ENCODE measurements around the gene APCDD1. TPM values are rescaled to one million over a fixed set of nuclear protein-coding genes. Genes with fewer than 3 reads are reported as not detected.

The APCDD1 gene
- total and polyA plus RNA-seq, 4 donors: 0.51 to 2.8 (median 1.5) TPM

DNA sequence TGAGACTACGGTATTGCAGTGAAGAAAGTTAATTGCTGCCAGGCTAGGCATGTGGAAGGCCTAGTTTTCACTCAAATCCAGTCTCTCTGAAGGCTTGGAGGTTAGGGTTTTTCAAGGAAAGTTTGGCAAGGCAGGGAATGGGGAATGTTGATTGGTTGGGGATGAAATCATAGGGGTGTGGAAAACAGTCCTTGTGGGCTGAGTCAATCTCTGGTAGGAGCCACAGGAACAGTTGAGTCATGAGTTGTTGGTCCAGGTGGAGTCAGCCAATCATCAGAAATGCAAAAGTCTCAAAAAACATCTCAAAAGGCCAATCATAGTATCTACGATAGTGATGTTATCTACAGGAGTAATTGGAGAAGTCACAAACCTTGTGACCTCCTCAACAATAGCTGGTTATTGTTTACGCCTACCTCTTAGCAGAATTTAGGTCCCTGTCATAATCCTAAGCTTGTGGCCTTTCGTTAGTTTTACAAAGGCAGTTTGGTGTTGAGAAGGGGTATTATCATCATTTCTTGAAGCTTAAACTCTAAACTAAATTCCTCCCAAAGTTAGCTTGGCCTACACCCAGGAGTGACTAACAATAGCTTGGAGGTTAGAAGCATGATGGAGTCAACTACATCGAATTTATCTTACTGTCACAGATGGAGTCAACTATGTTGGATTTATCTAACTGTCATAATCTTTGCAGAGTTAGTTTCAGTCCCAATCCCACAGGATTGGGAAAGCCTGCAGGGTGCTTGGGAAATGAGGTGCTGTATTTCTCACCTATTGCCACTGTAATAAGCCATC lies 33.7 kb upstream of the APCDD1 start:
- H3K9ac ChIP-seq (ENCODE audit: low read depth in 1 of 2, low read length in 2 of 2): no peak overlapping the region
- H3K27ac ChIP-seq (ENCODE audit: low read depth in 1 of 2, low read length in 2 of 2): no peak overlapping the region
- peak overlapping the region in 1 of 3 donors; percentile 9 for H3K4me3 ChIP-seq (ENCODE audit: low read depth in 1 of 3, low read length in 3 of 3)
- H3K27me3 ChIP-seq (ENCODE audit: control insufficient read depth in 4 of 4, insufficient read depth in 4 of 4, low read length in 3 of 4): peaks cover 0 to 4% (median 0%) of the 10 kb centered on the region in 4 donors
- no peaks in the 10 kb centered on the region for H3K4me1 ChIP-seq (ENCODE audit: control insufficient read depth in 4 of 4, insufficient read depth in 4 of 4, low read length in 3 of 4)
- TF ChIP-seq EGR1 (IDR thresholded peaks at IDR 0.05; ENCODE audit: low read depth in 2 of 2) (no peak), HNF4G (IDR thresholded peaks at IDR 0.05) (no peak), ATF3 (IDR thresholded peaks at IDR 0.05) (no peak), GABPA (IDR thresholded peaks at IDR 0.05 in 1 of 2, conservative IDR thresholded peaks at IDR 0.05 in 1 of 2) (no peak), RXRA (IDR thresholded peaks at IDR 0.05) (no peak), FOXA1 (IDR thresholded peaks at IDR 0.05) (no peak), MAX (IDR thresholded peaks at IDR 0.05) (no peak), FOXA2 (IDR thresholded peaks at IDR 0.05) (no peak), TAF1 (conservative IDR thresholded peaks at IDR 0.05) (no peak)
- H3K36me3 ChIP-seq (ENCODE audit: control insufficient read depth in 4 of 4, insufficient read depth in 3 of 4, low read depth in 1 of 4, low read length in 3 of 4): no peaks in the 10 kb centered on the region
- 77% methylated on average over 5 of the region's 5 CpGs for WGBS
- peaks cover 0 to 13% (median 1%) of the 10 kb centered on the region in 4 donors for H3K9me3 ChIP-seq (ENCODE audit: control insufficient read depth in 4 of 4, low read length in 3 of 4)
- DNase-seq (ENCODE audit: low spot score): no peak

DNA sequence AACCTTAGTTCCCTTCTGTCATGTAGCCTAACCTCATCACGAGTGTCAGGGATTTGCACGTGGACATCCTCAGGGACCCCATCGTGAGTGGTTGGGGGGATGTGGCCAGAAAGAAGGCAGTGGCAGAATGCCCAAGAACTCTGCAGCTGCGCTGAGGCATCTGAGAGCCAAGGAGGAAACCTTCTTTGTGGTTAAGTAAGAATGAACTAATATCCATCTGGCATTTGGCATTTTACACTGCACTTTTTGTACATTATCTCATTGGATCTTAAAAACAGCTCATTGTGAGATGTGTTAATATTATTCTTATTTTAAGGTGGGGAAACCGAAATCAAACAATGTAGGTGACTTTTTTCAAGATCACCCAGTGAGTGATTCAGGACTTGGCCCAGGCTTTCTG lies 32.6 kb upstream of the APCDD1 start:
- DNase-seq (ENCODE audit: low spot score): no peak
- no peak overlapping the region for H3K9ac ChIP-seq (ENCODE audit: low read depth in 1 of 2, low read length in 2 of 2)
- H3K27ac ChIP-seq (ENCODE audit: low read depth in 1 of 2, low read length in 2 of 2): no peak overlapping the region
- WGBS: 62% methylated on average over 5 of the region's 5 CpGs
- TF ChIP-seq, protein P1, sequence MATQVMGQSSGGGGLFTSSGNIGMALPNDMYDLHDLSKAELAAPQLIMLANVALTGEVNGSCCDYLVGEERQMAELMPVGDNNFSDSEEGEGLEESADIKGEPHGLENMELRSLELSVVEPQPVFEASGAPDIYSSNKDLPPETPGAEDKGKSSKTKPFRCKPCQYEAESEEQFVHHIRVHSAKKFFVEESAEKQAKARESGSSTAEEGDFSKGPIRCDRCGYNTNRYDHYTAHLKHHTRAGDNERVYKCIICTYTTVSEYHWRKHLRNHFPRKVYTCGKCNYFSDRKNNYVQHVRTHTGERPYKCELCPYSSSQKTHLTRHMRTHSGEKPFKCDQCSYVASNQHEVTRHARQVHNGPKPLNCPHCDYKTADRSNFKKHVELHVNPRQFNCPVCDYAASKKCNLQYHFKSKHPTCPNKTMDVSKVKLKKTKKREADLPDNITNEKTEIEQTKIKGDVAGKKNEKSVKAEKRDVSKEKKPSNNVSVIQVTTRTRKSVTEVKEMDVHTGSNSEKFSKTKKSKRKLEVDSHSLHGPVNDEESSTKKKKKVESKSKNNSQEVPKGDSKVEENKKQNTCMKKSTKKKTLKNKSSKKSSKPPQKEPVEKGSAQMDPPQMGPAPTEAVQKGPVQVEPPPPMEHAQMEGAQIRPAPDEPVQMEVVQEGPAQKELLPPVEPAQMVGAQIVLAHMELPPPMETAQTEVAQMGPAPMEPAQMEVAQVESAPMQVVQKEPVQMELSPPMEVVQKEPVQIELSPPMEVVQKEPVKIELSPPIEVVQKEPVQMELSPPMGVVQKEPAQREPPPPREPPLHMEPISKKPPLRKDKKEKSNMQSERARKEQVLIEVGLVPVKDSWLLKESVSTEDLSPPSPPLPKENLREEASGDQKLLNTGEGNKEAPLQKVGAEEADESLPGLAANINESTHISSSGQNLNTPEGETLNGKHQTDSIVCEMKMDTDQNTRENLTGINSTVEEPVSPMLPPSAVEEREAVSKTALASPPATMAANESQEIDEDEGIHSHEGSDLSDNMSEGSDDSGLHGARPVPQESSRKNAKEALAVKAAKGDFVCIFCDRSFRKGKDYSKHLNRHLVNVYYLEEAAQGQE (IDR thresholded peaks at IDR 0.05): no peak
- TF ChIP-seq FOXA2 (IDR thresholded peaks at IDR 0.05): no peak
- no peak overlapping the region for H3K4me3 ChIP-seq (ENCODE audit: low read depth in 1 of 3, low read length in 3 of 3)
- peaks cover 0 to 13% (median 1%) of the 10 kb centered on the region in 4 donors for H3K9me3 ChIP-seq (ENCODE audit: control insufficient read depth in 4 of 4, low read length in 3 of 4)
- H3K27me3 ChIP-seq (ENCODE audit: control insufficient read depth in 4 of 4, insufficient read depth in 4 of 4, low read length in 3 of 4): peaks cover 0 to 4% (median 0%) of the 10 kb centered on the region in 4 donors
- no peaks in the 10 kb centered on the region for H3K4me1 ChIP-seq (ENCODE audit: control insufficient read depth in 4 of 4, insufficient read depth in 4 of 4, low read length in 3 of 4)
- H3K36me3 ChIP-seq (ENCODE audit: control insufficient read depth in 4 of 4, insufficient read depth in 3 of 4, low read depth in 1 of 4, low read length in 3 of 4): no peaks in the 10 kb centered on the region

DNA sequence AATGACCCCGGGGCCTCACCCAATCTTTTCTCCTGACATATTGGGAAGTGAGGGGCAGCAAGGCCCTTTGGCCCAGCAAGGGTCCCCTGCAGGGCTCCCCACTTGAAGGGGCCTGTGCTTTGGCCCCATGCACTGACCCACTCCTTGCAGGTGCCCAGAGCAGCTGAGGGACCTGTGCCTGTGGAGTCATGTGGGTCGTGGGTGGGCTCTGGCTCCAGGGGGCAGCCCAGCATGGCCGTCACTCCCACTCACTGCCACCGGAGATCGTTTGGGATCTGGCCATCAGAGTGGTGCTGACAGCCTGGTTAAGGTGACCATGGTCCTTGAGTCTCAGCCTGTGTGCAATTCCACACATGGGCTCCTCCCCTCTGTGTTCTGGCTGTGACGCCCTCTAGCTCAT lies 31.7 kb upstream of the APCDD1 start:
- no peak overlapping the region for H3K9ac ChIP-seq (ENCODE audit: low read depth in 1 of 2, low read length in 2 of 2)
- DNase-seq (ENCODE audit: low spot score): no peak
- peaks cover 0 to 13% (median 1%) of the 10 kb centered on the region in 4 donors for H3K9me3 ChIP-seq (ENCODE audit: control insufficient read depth in 4 of 4, low read length in 3 of 4)
- H3K36me3 ChIP-seq (ENCODE audit: control insufficient read depth in 4 of 4, insufficient read depth in 3 of 4, low read depth in 1 of 4, low read length in 3 of 4): no peaks in the 10 kb centered on the region
- 79% methylated on average over 6 of the region's 6 CpGs for WGBS
- H3K4me1 ChIP-seq (ENCODE audit: control insufficient read depth in 4 of 4, insufficient read depth in 4 of 4, low read length in 3 of 4): no peaks in the 10 kb centered on the region
- peaks cover 0 to 4% (median 0%) of the 10 kb centered on the region in 4 donors for H3K27me3 ChIP-seq (ENCODE audit: control insufficient read depth in 4 of 4, insufficient read depth in 4 of 4, low read length in 3 of 4)
- H3K4me3 ChIP-seq (ENCODE audit: low read depth in 1 of 3, low read length in 3 of 3): no peak overlapping the region
- no peak overlapping the region for H3K27ac ChIP-seq (ENCODE audit: low read depth in 1 of 2, low read length in 2 of 2)
- TF ChIP-seq FOXA2 (IDR thresholded peaks at IDR 0.05) (no peak), NR2F2 (IDR thresholded peaks at IDR 0.05) (no peak), GABPA (IDR thresholded peaks at IDR 0.05 in 1 of 2, conservative IDR thresholded peaks at IDR 0.05 in 1 of 2) (no peak), HNF4A (conservative IDR thresholded peaks at IDR 0.05) (no peak), HNF4G (IDR thresholded peaks at IDR 0.05) (no peak), FOXA1 (IDR thresholded peaks at IDR 0.05) (no peak), JUND (IDR thresholded peaks at IDR 0.05) (no peak), YY1 (IDR thresholded peaks at IDR 0.05) (no peak), MAX (IDR thresholded peaks at IDR 0.05) (no peak), TAF1 (conservative IDR thresholded peaks at IDR 0.05) (no peak), RAD21 (IDR thresholded peaks at IDR 0.05) (no peak), EGR1 (IDR thresholded peaks at IDR 0.05; ENCODE audit: low read depth in 2 of 2) (no peak), ATF3 (IDR thresholded peaks at IDR 0.05) (no peak), SP1 (IDR thresholded peaks at IDR 0.05) (no peak), RXRA (IDR thresholded peaks at IDR 0.05) (no peak)
- TF ChIP-seq, protein P2, sequence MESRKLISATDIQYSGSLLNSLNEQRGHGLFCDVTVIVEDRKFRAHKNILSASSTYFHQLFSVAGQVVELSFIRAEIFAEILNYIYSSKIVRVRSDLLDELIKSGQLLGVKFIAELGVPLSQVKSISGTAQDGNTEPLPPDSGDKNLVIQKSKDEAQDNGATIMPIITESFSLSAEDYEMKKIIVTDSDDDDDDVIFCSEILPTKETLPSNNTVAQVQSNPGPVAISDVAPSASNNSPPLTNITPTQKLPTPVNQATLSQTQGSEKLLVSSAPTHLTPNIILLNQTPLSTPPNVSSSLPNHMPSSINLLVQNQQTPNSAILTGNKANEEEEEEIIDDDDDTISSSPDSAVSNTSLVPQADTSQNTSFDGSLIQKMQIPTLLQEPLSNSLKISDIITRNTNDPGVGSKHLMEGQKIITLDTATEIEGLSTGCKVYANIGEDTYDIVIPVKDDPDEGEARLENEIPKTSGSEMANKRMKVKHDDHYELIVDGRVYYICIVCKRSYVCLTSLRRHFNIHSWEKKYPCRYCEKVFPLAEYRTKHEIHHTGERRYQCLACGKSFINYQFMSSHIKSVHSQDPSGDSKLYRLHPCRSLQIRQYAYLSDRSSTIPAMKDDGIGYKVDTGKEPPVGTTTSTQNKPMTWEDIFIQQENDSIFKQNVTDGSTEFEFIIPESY (IDR thresholded peaks at IDR 0.05): no peak

All from liver (tissue), 9 donors.